GM21528 (cell line): ENCODE results near the gene AMHR2.
A peak's percentile ranks its signal among the peaks of the same experiment; 100 is the strongest.

ENCODE experiments used
- ATAC-seq: cut with Tn5 transposase; IDR thresholded peaks from one replicate; pipeline ENCODE4 v1.9.1; 2021; ENCODE audit warnings: mild to moderate bottlenecking, moderate library complexity; ENCODE audit not compliant: unreplicated experiment, low FRiP score

Gene AMHR2

DNA sequence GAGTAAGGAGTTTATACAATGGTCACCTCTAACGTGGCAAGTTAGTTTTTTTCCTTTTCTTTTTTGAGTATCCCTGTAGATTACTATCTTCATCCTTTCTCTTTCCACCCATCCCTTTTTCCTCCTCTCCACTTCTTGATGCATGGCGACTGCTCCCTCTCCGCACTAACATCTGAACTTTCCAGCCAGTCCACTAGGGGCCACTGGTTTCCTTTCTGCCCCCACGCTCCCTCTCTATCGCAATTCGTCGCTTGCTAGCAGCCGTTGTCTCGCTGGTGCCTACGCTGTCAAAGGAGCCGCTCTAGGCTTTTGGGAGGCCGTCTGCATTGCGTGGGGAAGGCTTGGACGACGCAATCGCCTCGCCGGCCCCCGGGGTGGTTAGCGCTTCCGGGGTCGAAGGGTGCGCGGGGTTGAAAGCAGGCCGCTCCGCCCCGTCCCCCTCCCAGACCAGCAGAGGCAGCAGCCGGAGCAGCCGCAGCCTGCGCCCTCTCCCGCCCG, 28.1 kb downstream of the AMHR2 start, which contains the start of gene PCBP2:
PCBP2 (plus strand) TSS at position 442 of the 498 bp plus-strand sequence. CDS start 2,699 bp downstream, outside the sequence.
- peak; percentile 93 for ATAC-seq

DNA sequence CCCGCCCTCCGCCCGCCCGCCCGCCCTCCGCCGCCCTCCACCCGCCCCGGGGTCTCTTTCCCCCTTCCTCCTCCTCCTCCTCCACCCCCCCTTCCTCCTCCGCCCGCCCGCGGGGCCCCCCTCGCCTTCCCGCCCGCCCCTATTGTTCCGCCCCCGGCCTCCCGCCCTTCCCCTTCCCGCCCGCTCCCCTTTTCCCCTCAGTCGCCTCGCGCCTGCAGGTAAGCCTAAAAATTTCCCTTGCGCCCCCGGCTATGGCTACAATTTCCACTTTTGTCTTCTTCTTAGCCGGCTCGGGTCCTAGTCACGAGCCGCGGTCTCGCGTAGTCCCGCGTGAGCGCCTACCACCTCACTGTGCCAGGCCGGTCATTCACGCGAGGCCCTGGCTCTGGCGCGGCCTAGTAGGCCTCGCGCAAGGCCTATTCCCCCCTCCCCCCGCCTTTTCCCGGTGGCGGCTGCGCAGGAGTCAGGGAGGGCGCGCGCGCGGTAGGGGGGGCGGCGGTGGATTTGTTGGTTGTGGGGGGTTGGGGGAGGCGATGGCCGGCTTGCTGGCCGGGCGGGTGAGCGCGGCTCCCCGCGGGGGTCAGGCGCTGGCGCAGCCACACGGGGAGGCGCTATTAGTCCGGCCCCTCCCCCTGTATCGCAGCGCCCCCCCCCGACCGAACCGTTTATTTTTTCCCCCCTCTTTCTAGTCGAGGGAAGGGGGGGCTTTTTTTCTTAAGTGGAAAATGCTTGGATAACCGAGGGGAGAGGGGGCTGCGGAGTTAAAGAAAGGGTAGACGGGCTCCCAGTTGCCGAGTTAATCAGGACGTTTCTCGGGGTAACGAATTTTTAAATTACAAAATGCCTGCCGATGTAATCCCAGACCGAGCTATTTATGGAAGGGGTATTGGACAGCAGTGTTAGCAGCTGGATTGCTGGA, 28.8 kb downstream of the AMHR2 start:
- ATAC-seq, result peak; percentile 31

DNA sequence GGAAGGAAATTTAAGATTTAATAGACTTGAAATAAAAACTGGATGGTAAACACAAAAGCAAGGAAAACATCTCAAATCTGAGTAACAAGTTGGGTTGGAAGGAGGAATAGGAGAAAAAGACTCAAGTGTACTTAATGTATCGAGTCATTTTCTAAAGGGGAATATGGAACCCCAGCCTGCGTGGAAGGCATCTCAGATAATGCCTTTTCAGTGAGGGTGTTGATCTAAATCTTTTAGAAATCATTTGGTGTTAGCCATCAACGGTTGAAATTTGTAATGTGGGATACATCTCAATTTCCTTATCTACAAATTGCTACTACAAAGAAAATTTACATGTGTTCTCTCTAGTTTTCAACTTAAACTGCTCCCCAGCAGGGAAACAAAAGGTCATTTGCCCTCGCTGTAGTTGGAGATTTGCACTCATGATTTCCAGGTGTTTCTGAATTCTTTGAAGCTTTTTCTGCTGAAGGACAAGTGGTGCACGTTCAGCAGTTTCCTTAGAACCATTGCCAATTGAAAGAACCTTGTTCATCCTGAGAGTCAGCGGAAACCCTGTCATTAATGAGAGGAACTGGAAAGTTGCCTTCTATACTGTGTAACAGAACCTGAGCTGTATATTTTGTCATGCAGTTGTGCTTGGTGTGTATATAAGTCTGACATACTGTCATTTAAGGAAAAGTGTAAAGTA, 30.4 kb downstream of the AMHR2 start:
- no peak for ATAC-seq

DNA sequence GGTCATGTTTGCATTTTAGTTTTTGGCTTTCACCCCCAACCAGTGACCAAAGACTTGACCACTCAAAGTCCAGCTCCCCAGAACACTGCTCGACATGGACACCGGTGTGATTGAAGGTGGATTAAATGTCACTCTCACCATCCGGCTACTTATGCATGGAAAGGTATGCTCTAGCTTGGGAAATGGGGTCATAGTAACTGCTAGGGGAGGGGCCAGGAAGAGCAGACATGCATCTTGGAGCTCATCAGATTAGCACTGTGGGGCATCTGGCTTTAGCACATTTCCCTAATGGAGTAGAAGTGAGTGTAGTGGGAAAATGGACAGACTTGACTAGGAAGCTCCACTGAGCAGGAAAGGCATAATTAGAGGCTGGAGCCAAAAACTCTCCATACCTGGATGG, 31.1 kb downstream of the AMHR2 start:
- ATAC-seq, result no peak

DNA sequence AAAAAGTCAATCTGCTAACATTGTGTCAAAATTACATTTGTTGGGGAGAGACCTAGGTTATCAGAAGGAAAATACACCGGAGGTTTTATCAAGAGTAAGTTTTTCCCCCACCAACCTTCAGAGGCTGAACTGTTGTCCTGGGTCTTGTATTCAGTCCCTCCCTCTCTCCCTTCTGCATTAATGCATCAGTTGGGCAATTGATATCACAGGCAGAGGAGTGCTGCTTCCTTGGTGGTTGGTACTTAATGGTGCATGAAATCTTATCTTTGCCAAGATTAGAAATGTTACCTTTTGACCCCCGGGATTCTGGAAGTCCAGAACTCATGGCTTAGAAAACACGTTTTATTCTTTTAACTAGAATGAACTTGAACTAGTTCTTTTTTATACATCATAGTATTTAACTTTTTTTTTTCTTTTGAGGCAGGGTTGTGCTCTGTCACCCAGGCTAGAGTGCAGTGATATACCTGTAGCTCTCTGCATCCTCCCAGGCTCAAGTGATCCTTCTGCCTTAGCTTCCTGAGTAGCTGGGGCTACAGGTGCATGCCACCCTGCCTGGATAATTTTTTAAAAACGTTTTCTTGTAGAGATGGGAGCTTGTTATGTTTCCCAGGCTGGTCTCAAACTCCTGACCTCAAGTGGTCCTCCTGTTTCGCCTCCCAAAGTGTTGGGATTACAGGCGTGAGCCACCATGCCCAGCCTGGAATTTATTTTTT, 33.2 kb downstream of the AMHR2 start:
- no peak for ATAC-seq

DNA sequence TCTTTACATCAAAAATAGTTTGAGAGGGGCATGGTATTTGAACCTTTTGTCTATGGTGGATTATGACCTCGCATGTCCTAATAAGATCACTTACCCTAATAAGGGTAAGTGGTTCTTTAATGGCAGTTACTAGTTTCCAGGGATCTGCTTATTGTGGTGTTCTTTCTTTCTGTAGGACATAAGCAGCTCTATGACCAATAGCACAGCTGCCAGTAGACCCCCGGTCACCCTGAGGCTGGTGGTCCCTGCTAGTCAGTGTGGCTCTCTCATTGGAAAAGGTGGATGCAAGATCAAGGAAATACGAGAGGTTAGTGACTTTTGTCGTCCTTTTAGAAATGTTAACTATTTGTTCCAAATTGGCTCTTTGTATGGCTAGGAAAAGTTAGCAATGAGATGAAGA, 35.4 kb downstream of the AMHR2 start:
- ATAC-seq, result no peak

DNA sequence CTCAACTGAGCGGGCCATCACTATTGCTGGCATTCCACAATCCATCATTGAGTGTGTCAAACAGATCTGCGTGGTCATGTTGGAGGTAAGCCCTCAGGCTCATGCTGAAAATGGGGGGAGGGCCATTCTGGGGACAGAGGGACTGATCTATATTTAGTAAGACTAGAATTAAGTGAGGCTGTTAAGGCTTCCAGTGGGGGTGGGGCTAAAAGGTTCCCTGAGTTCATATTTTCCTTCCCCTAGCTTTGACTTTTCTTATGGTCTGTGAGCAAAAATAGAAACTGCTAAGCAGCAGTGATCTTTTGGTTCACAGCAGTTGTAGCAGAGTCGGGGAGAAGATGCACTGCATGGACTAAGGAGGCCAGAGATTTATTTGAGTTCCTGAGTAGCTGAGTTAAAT, 37.4 kb downstream of the AMHR2 start:
- ATAC-seq, result no peak

DNA sequence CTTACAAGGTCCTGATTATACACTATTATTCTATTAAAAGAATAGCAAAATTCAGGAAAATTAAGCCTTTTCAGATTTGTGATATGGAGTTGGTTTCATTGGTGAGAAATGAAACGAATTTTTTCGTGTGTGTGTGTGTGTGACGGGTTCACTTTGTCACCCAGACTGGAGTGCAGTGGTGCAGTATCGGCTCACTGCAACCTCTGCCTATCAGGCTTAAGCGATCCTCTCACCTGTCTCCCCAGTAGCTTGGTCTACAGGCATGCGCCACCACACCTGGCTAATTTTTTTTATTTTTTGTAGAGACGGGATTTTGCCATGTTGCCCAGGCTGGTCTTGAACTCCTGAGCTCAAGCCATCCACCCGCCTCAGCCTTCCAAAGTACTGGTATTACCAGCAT, 37.9 kb downstream of the AMHR2 start:
- no peak for ATAC-seq

DNA sequence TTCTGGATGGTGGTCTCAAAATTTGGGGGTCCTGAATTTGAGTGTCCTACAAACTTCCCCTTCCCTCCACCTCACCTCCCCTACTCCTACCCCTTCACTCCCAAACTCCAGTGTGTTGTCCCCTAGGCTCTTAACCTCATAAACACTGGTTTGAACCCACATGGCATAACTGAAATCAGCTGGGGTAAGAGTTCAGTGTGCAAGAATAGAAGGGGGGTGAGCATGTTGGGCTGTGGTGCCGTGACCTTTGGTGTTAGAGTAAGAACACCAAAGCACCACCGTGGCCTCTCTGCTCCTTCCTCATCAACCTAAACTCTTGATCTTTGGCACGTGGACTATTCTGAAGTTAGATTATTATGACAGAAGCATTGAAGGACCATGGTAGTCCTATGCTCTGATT, 39.3 kb downstream of the AMHR2 start:
- no peak for ATAC-seq

DNA sequence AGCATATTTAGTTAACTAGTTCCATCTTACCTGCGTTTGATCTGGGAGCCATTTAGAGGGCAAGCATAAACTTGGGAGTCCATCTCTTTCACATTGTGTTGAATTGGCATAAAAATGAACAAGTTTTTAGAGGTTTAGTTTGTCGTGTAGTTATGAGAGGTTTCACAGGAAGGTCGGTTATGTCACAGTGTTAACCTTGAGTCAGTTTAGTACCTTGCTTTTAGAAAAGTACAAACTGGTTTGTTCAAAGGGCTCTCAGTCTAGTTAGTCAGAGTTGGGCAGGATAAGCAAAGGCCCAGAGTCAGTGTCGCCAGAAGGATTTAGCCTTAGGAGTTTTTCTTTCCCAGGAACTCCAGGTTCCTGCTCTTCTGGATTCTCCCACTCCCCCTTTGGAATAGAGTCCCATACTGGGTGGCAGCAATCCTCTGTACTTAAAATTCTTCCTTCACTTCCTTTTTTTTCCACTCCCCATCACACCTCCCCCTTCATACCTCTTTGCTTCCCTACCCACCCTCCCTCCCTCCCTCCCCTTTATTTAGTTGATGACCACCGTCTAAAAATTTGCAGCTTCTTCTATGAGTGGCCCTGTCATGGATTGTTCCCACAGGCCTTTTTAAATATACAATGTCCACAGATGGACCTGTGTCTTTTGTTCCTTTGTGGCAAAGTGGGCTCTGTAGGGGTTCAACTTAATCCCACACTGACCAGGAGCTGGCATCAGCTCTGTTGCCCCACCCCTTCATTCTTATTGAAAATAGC, 40.3 kb downstream of the AMHR2 start:
- no peak for ATAC-seq

DNA sequence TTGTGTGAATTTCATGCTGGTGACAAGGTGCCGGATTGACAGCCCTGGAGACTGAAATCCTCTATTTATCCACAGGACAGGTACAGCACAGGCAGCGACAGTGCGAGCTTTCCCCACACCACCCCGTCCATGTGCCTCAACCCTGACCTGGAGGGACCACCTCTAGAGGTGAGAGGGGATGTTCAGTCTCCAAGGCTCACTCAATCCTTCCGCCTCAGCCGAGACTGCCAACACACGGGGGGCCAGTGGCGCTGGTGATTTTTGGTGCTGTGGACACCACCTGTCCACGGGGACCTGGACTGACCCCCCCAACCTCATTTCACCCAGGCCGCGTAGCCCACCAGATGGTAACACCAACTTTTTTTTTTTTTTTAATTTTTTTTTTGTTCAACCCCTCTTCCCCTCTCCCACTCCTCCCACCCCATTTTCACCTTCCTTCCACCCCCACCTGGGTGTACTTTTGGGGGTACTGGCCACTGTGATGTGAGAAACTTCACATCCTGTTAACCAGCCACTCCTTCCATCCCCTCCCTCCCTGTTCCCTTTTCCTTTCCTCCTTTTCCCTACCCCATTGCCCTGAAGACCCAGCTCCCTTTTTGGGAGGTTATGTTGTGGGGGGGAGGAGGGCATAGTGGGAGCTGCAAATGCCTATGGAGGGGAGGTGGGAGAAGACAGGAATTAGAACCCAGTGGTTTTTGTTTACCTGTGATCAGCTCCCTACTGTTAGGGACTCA, 41.2 kb downstream of the AMHR2 start:
- no peak for ATAC-seq

DNA sequence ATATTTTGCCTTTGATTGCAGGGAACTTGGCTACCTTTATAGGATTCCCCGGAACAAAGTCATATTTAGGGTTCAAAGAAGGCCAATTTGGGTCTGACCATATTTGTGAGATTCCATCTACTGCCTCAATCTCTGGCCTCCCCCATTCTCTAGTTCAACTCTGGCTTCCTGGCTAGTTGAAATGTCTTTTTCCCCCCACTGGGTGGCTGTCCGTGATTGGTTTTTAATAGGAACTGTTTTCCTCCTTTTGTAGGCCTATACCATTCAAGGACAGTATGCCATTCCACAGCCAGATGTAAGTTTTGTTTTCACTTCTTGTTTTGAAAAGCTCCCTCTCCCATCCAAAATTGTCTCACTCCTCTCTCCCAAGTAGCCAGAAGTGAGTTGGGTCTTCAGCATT, 42.0 kb downstream of the AMHR2 start:
- ATAC-seq, result no peak

DNA sequence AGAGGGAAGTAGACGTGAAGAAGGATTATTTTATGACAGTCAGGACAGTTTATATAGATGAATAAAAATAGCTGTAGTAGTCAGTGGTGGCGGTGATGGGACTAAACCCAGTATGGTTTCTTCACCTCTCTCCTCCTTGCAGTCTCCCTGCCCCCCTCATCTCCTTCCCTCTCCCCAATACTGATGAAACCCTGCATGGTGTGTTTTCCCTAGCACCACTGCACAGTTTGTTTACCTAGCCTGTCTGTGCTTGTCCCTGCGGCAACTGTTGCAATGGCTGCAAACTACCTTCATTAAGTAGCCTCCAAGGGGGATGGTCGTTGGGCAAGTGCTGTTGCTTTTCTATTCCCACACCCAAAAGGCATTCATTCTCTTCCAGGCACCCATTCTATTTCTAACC, 43.0 kb downstream of the AMHR2 start:
- ATAC-seq, result no peak

DNA sequence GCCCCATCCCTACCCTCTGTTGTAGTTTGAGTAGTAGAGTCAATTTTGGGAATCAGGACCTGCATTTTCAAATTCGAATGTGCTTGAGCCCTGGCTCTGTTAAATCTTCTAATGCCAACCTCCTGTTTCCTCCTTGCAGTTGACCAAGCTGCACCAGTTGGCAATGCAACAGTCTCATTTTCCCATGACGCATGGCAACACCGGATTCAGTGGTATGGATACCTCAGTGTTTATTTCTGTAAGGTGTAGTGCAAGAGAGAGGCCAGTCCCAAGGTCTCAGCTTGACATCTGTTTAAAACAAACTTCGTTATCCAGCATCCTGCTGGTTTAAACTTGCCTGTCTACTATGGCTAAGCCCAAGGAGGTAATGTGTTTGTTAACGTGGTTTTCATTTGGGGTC, 43.4 kb downstream of the AMHR2 start:
- ATAC-seq, result no peak

DNA sequence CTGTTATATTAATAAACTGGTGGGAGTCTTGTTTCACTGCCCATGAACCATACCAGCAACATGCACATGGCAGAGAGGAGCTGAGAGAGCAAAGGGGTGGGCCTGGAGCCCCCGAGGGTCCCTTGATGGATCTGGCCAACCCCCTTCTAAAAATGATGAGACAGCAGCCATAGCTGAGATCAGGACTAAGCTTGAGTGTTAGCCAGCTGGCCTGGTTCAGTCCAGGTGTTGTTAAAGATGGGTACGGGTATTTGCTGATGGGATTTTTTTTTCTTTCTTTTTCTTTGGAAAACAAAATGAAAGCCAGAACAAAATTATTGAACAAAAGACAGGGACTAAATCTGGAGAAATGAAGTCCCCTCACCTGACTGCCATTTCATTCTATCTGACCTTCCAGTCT, 44.2 kb downstream of the AMHR2 start:
- ATAC-seq, result no peak

DNA sequence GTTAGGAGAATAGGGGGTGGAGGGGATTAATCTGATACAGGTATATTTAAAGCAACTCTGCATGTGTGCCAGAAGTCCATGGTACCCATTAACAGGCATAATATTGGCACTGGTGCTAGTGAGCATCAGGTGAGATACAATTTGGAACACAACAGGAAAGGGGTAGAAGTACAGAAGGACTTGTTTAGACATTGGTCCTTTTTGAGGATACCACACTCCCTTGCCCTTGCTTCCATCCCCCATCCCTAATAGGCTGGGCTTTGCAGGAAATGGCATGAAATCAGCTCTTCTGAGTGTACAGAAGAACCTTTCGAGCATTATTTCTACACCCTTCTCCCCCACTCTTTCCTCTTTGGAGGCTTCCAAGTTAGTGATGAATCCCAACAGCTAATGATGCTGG, 44.6 kb downstream of the AMHR2 start:
- no peak for ATAC-seq

DNA sequence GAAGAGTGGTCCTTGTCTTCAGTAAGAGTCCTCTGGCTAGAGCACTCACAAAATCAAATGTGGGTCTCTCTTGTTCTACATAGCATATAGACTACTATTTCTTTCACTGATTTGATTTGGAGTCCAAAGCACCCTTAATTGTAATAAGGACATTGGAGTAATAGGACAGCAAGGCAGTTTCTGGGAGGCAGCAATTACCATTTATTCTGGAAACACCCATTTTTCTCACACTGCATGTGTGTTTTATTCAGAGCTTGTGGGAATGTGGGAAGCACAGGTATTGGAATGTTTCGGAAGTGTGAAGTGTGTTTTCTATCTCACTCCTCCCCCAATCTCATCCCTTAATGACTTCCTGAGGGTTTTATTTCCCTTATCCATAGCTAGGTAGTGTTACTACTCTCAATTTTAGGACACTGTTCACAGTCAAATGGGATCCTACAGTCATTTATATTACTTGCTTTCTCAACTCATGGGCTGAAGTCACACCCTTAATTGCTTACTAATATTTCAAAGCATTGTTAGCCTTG, 48.5 kb downstream of the AMHR2 start:
- ATAC-seq, result no peak

DNA sequence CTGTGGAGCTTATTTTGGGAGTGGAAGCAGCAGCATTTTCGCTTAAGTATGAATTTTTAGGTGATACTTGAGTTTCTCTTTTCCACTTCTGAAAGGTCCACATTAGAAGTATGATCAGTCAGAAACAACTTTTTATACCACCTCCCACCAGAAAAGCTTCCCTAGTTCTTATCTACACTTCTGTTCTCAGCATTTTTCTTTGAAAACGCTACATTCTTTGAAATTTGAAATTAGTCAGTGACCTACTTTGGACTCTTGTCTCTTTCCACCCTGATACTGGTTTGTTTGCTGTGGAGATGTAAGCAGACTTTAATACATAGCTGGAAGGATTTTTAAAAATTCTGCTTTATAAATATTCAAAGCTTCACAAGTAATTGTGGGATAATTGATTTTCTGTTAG, 50.4 kb downstream of the AMHR2 start:
- ATAC-seq, result no peak

DNA sequence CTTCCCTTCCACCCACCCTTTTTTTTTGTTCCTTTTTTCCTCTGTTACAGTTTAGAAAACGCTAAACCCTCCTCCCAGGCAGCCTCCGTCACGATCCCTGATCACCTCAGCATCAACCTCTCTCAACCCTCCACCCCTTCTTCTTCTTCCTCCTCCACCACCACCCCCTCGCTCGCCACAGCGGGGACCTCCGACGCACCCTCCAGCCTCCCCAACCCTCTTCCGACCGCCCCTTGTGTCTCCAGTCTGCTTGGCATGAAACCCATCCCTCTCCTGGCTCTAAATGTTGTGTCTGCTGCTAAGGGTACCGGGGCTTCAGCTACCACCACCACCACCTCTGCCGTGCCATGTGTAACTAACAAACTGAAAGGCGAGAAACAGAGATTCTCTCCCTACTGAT, 51.2 kb downstream of the AMHR2 start:
- ATAC-seq, result no peak
